ENCODE measurements around the gene TGIF2. TPM values are rescaled to one million over a fixed set of nuclear protein-coding genes. Genes with fewer than 3 reads are reported as not detected.

Gene TGIF2
- total and polyA plus RNA-seq, 2 of the 8 experiments (the other 6 are each of a cell fraction or from before 2014, with no cell fraction given), result 49.7 to 76.7 TPM

DNA sequence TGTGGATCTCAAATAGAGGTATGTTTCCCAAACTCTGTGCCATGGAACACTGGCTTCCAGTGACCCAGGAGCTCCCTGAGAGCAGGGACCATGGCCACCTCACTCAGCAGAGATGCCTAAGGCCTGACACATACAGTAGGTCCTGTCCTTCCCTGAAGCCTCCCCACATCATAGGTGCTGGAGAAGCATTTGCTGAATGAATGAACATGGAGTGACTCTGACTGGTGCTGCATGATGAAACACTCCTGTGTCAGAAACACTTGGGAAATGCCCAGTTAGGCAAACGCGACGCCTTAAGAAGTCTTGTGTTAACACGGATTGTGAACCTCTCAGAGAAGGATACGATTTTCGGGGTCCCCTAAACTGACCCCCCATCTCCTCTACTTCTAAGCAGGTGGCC is 58.2 kb downstream of the TGIF2 start:
- Histone ChIP-seq H2AFZ (ENCODE audit: low read length) (no peak overlapping the region), H3K36me3 (ENCODE audit: control insufficient read depth in 2 of 4, insufficient read depth in 4 of 4, low read length in 3 of 4) (no peaks in the 10 kb centered on the region)
- CTCF ChIA-PET (ENCODE audit: partially characterized antibody), result interaction anchor here (0.7 to 9.9 kb wide), 13 partner anchors 9 to 321 kb away, joined by 3 to 92 read pairs (median 8); partner anchors contain the start of genes RAB5IF and SLA2
- TF ChIP-seq EZH2 (IDR thresholded peaks at IDR 0.05; ENCODE audit: low read depth, low read length, severe bottlenecking) (no peak), RBBP5 (IDR thresholded peaks at IDR 0.05; ENCODE audit: borderline replicate concordance, low read depth, low read length) (no peak), SP2 (IDR thresholded peaks at IDR 0.05; ENCODE audit: low read length) (no peak), NANOG (IDR thresholded peaks at IDR 0.05; ENCODE audit: insufficient read depth, low read depth, low read length, poor library complexity, severe bottlenecking) (no peak), ZNF274 (IDR thresholded peaks at IDR 0.05; ENCODE audit: borderline replicate concordance, extremely low read depth, low read length) (no peak), EGR1 (IDR thresholded peaks at IDR 0.05; ENCODE audit: borderline replicate concordance, low read depth, low read length) (no peak), KDM5A (IDR thresholded peaks at IDR 0.05; ENCODE audit: low read length) (no peak), TAF1 (IDR thresholded peaks at IDR 0.05; ENCODE audit: low read depth, low read length) (no peak), JUN (IDR thresholded peaks at IDR 0.05; ENCODE audit: low read depth, low read length) (no peak), YY1 (IDR thresholded peaks at IDR 0.05; ENCODE audit: low read depth, low read length) (no peak)
- TF ChIP-seq, protein P1, sequence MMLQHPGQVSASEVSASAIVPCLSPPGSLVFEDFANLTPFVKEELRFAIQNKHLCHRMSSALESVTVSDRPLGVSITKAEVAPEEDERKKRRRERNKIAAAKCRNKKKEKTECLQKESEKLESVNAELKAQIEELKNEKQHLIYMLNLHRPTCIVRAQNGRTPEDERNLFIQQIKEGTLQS (IDR thresholded peaks at IDR 0.05; ENCODE audit: insufficient read depth, low read depth, low read length), result no peak

More for the DNA sequence above, 58.2 kb downstream of the TGIF2 start:
- Histone ChIP-seq H2BK120ac (replicated peaks; ENCODE audit: low read depth, low read length) (peak overlapping the region; percentile 74), H3K9me3 (ENCODE audit: insufficient read depth in 2 of 2, low read depth in 1 of 2, low read length in 1 of 2) (no peaks in the 10 kb centered on the region), H3K18ac (ENCODE audit: extremely low read depth, low read length) (no peak overlapping the region), H3K23ac (ENCODE audit: insufficient read length) (no peak overlapping the region), H3K79me2 (ENCODE audit: control insufficient read depth in 1 of 2, insufficient read depth in 2 of 2, low read length in 2 of 2) (no peaks in the 10 kb centered on the region), H3K4me3 (ENCODE audit: extremely low read depth in 1 of 4, insufficient read depth in 2 of 4, low read depth in 3 of 4, low read length in 4 of 4) (no peak overlapping the region), H4K20me1 (replicated peaks in 1 of 2; ENCODE audit: control insufficient read depth in 1 of 2, insufficient read depth in 2 of 2, low read length in 2 of 2) (no peaks in the 10 kb centered on the region), H4K8ac (ENCODE audit: extremely low read depth, insufficient read depth, low read length) (no peak overlapping the region), H3K4ac (replicated peaks; ENCODE audit: insufficient read length, low read depth, low read length) (no peak overlapping the region), H2BK20ac (ENCODE audit: low read length) (no peak overlapping the region), H3K27me3 (replicated peaks in 1 of 4; ENCODE audit: control insufficient read depth in 3 of 4, extremely low read depth in 1 of 4, insufficient read depth in 3 of 4, low read length in 3 of 4) (no peaks in the 10 kb centered on the region), H2AK5ac (ENCODE audit: low read depth, low read length) (no peak overlapping the region), H3K23me2 (ENCODE audit: low read depth, low read length) (no peaks in the 10 kb centered on the region), H3K14ac (ENCODE audit: insufficient read length) (no peak overlapping the region), H3K79me1 (ENCODE audit: low read depth, low read length) (no peaks in the 10 kb centered on the region), H2BK12ac (ENCODE audit: low read depth, low read length) (0 out of 2 replicates have a peak overlapping the region, but pooled peaks have one; percentile 23), H4K5ac (ENCODE audit: insufficient read length, low read depth, low read length) (no peak overlapping the region), H3K9ac (replicated peaks in 1 of 4; ENCODE audit: extremely low read depth in 1 of 4, low read depth in 3 of 4, low read length in 3 of 4) (no peak overlapping the region), H2BK5ac (ENCODE audit: low read depth, low read length) (no peak overlapping the region), H3K4me2 (ENCODE audit: insufficient read depth in 1 of 2, low read depth in 2 of 2, low read length in 2 of 2) (no peak overlapping the region), H3K27ac (ENCODE audit: low read depth, low read length) (no peak overlapping the region), H3K56ac (replicated peaks; ENCODE audit: insufficient read length, low read depth, low read length) (no peak overlapping the region), H4K91ac (replicated peaks; ENCODE audit: insufficient read length, low read length) (peak overlapping the region; percentile 65), H3K4me1 (replicated peaks in 1 of 4; ENCODE audit: control insufficient read depth in 3 of 4, insufficient read depth in 4 of 4, low read length in 3 of 4) (no peaks in the 10 kb centered on the region; a peak in 2 of 7 replicates), H2BK15ac (ENCODE audit: low read length) (peak overlapping the region; percentile 18; the same call in 1 of the 2 replicates)
- DNase-seq (ENCODE audit: low read depth in 1 of 2, low spot score in 2 of 2) (no peak), FAIRE-seq (no peak)
- WGBS, 2 experiments (ENCODE audit: extremely low coverage in 1 of 2, insufficient coverage in 1 of 2, insufficient read length in 1 of 2, insufficient replicate concordance in 2 of 2, low coverage in 1 of 2, low lambda C conversion rate in 2 of 2, missing lambda C conversion rate in 1 of 2), result 93% methylated on average over 6 of the region's 6 CpGs; no CpG with 5 or more reads in 1 of the 2 experiments
- POLR2A ChIA-PET (ENCODE audit: partially characterized antibody), result interaction anchor here (1.0 to 1.4 kb wide), 3 partner anchors 16 to 45 kb away, joined by 3 read pairs; no protein-coding TSS in a partner anchor
